Measurements from ENCODE around the gene BRAT1. TPM values are rescaled to one million over a fixed set of nuclear protein-coding genes. Genes with fewer than 3 reads are reported as not detected.

The BRAT1 gene
- total RNA-seq, 1 donor = 46.6 TPM

DNA sequence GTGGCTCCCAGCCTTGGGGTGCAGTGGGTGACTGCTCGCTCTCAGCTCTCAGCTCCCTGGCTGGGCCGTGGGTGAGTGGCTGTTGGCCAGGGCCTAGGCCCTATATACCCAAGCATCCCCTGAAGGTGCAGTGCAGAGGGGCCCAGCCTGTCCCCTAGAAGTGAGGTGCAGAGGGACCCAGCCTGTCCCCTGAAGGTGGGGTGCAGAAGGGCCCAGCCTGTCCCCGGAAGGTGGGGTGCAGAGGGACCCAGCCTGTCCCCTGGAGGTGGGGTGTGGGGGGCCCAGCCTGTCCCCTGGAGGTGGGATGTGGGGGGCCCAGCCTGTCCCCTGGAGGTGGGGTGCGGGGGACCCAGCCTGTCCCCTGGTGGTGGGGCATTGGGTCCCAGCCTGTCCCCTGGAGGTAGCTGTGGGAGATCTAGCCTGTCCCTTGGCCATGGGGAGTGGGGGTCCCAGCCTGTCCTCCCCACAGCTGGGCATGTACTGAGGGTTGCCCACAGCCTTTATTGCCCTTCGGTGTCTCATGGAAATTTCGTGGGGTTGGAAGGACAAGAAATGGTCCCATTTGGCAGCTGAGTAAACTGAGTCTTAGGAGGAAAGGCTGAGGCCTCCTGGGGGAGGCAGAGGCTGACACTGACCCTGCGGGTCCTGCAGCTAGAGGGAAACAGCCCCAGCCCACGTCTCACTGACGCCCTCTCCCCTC lies 53.2 kb downstream of the BRAT1 start:
- DNase-seq (ENCODE audit: low read depth in 2 of 3, low spot score in 2 of 3) = no peak

DNA sequence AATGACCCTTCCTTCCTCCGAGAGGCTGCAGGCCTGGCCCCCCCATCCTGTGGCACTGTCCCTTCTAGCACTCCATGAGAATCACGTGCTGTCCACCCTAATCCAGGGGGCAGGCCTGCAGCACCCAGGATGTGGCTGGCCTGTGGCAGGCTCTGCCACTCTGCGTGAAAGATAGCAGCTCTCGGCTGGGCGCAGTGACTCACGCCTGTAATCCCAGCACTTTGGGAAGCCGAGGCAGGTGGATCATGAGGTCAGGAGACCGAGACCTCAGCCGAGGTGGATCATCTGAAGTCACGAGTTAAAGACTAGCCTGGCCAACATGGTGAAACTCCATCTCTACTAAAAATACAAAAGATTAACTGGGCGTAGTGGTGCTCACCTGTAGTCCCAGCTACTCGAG lies 54.6 kb downstream of the BRAT1 start:
- no peak for DNase-seq (ENCODE audit: low read depth in 2 of 3, low spot score in 2 of 3)

DNA sequence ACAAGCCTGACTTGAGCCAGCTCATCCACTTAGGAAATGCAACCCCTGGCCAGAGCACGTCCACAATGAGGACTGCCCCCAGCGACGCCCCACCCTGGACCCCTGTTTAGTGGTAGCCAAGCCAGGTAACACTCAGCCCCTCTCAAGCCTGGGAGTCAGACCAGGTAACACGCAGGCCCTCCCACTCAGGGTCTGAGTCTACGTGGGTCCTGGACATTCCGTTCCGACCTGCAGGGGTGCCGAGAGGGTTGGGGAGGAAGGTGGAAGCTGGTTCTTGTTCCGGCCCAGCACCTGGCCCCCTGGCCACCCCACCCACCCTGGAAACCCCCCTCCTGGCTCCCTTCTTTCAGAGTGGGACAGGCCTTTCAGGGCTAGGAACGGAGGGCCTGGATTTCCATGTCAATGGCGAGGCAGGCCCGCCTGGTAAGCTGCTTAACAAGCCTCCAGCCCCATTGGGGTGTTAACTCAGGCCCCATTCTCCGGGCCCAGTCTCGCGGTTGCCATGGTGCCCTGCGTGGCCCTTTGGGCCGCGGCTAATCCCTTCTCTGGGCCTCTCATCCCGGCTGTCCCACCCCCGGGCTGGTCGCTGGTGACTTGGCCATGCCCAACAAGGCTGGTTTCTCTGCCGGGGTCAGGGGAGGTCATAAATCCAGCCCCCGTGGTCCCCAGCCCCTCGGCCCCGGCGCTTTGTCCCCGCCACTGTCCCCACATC lies 55.4 kb downstream of the BRAT1 start:
- no peak for DNase-seq (ENCODE audit: low read depth in 2 of 3, low spot score in 2 of 3)

DNA sequence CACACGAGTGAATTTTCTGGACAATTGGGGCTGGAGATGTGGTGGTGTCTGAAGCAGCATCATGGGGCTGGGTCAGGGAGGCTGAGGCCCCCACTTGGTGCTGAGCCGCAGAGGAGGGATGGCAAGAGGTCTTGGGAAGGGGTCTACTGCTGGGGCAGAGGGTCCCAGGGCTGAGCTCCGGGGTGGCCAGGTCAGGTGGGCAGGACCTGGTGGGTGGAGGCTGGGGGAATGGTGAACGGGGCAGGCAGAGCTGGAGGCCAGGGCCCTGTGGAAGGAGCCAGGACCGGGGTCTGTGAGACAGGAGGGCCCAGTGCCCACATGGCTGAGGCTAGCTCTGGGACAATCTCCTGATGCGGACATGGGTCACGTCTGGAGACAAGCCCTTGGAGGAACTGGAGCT lies 56.1 kb downstream of the BRAT1 start:
- no peak for DNase-seq (ENCODE audit: low read depth in 2 of 3, low spot score in 2 of 3)

DNA sequence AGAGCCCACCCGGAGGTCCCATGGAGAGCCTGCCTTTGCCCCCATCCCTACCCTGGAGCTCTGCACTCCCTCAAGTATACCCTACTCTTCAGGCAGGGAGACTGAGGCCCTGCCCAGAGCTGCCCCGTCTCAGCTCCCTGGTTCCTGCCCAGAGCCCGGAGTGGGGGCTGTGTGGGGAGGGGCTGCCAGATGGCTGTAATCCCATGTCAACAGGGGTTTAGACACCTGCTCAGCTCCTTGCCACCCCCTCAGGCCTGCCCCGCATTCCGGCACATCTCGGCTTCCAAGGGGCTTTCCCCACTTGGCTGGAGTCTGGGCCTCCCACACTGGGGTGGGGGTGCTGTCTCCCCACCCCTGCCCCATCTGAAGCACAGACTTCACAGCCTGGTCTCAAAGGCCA lies 56.6 kb downstream of the BRAT1 start:
- DNase-seq (ENCODE audit: low read depth in 2 of 3, low spot score in 2 of 3) = no peak

DNA sequence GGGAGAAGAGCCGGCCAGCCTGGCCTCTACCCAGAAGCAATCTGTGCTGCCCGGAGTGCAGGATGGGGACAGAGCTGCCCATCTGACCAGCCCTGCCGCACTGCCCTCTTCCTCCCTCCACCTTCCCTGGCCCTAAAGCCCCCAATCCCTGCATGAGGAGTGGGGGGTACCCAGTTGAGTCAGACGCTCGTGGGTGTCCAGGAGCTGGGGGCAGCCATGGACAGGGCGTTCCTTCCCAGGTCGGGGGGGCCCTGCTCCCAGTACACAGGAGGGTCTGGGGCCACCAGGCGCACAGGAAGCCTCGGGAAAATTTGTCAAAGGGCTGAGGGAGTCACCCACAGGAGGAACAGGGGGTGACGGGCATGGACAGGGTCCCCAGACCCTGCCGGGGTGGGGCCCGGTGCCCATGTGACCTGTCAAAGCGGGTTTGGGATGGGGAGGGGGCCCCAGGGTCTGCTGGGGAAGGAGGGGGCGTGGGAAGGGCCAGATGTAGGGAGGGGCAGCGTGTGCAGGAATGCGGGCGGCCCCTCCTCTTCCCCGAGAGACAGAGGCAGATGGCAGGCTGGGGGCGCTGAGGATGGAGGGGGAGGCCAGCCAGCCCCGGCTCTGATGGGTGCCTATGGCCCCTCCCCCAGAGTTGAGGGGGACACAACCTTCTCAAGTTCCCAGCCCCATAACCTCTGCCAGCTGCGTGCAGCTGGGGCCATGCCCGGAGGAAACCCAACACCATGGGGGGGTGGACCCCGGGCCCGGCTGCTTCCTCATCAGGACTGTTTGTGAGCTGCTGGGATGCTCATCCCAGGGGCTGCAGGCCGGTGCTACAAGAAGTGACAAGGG lies 57.6 kb downstream of the BRAT1 start:
- peak in 2 of 3 donors; percentile 51 to 69 for DNase-seq (ENCODE audit: low read depth in 2 of 3, low spot score in 2 of 3)

DNA sequence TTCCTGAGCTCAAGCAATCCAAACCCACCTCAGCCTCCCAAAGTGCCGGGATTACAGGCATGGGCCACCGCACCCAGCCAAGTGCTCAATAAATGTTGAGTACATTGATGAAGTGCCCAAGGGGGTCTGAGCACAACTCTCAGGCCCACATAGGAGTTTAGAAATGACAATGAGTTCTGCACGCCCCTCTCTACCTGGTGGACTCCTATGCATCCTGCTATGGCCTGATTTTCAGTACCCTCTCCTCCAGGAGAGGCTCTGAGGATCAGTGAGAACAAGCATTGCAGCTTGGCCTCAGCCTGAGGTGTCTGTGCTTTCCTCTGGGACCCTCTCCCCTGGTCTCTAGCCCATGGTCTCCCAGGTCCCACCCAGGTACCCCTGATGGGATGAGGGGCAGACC lies 58.3 kb downstream of the BRAT1 start:
- DNase-seq (ENCODE audit: low read depth in 2 of 3, low spot score in 2 of 3) = no peak

DNA sequence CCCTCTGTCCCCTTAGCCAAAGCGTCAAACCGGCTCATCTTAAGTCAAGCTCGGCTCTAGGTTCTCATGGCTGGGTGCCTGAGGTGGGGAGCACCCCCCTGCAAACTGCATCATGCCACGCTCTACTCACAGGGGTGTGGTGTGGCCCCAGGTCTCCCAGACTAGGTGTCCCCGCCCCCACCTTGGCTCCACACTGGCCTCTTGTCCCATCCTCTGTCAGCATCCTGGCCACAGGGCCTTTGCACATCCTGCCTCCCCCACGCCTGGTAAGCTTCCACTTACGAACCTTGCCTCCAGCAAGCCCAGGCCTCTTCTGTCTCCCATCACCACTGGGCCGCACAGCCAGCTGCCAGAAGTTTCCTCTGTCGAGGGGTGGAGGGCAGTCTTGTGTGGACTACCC lies 58.9 kb downstream of the BRAT1 start:
- no peak for DNase-seq (ENCODE audit: low read depth in 2 of 3, low spot score in 2 of 3)

DNA sequence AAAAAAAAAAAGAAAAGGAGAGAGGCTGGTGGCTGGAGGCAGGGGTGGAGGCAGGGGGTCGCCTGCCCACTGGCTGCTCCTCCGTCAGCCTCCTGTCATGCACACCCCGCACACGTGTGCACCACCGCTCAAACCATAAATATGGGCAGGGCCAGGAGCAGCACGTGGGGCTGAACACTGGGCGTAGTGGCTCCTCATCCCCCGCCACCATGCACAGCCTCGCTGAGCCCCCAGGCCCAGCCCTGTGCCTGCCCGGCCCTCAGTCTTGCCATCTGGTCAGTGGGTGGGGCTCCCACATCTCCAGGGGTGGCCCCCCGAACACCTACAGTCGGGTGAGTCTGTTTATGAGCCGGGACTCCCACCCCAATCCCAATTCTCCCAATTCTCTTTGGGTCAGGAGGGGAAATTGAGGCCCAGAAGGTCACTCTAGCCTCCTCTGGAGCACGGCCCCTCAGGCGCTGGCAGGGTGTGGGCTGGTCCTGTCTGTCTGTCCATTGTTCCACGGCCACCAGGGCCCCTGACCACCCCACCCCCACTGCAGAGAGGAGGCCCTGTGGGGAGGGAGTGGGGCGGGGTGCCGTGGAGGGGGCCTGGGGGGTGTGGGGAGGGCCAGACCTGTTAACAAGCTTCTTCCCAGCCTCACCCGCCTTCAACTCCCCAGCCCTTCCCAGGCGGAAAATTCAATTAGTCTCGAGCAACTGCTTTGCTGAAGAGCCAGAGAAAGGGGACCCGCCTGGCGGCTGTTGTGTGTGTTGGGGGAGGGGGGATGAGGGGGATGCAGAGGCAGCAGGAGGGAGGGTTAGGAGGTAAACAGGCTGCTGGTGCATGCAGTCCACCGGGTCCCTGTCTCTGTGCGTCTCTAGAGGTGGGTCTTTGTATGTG lies 59.7 kb downstream of the BRAT1 start:
- no peak for DNase-seq (ENCODE audit: low read depth in 2 of 3, low spot score in 2 of 3)

DNA sequence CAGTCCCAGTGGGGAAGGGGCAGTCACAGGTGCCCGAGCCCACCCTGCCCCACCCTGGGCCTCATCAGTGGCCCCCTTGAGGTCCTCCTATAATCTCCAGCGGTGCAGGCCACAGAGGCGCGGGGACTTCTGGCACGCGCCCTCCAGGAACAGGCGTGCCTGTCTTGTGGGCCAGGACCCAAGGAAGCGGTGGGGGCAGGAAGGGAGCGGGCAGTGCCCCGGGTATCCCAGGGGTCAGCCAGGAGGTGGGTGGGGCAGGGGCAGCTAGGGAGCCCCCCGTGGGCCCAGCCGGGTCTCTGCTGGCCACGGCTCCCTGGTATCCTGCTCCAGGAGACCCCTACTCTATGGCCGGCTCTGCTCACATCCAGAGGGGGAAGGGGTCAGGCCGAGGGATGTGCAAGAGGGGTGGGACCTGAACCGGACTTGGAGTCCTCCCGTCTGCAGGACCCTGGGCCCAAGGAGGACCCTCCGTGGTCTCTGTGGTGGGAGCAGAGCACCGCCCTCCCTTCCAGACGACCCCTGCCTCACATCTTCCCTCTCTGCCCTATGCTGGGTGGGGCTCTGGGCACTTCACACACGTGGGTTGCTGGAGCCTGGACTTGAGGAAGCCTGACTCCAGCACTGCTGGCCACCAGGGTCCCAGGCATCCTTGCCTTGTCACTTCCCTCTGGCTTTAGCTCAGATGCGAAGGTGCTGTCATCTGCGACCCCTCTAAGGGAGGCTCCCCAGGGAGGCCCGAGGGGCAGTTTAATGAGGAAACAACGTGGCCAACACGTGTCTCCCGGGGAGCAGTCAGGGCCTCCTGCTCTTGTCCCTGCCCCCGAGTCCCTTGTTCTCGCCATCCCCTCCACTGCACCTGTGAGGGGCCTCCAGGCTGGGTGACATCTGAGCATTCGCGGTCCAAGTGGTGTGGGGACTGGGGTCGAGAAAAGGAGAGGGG lies 60.9 kb downstream of the BRAT1 start:
- no peak for DNase-seq (ENCODE audit: low read depth in 2 of 3, low spot score in 2 of 3)

DNA sequence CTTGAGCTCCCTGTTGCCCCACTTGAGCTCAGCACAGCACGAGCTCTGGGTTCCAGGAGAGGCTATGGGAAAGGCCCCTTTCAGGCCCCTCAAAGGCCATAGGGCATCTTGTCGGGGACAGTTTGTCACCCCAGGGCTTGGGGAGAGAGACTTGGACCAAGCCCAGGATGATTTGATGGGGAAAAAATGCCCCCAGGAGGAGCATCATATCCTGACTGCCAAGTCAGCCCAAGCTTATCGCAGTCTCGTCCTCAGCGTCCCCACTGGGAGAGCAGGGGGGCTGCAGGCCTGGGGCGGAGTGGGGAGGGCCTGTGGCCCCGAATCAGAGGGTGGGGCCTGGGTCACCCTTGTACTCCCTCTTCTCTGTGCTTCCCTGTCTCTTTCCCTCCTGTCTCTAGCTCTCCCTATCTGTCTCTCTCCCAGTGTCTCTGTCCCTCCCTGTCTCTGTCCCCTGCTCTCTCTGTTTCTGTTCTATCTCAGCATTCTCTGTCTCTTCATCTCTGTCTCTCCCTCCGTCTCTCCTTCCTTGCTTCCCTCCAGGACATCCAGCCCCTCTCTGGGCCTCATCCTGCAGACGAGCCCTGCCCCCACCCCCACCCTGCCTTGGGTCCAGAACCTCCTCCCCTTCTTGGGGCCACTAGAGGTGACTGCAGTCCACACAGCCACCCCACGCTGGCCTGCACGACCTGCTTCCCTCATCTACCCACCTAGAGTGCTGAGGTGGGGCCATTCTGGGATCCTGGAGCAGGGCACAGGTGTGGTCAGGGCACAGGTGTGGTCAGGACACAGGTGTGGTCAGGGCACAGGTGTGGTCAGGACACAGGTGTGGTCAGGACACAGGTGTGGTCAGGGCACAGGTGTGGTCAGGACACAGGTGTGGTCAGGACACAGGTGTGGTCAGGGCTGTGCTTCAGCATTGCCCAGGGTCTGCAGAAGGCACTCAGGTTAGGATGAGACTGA lies 61.8 kb downstream of the BRAT1 start:
- DNase-seq (ENCODE audit: low read depth in 2 of 3, low spot score in 2 of 3) = no peak

DNA sequence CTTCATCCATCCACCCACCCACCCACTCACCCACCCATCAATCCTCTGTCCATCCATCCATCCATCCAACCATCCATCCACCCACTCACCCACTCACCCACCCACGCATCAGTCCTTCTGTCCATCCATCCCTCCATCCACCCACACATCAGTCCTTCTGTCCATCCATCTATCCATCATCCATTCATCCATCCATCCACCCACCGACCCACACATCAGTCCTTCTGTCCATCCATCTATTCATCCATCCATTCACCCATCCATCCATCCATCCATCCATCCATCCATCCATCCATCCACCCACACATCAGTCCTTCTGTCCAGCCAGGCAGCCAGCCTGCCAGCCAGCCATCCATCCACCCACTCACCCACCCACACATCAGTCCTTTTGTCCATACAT lies 63.3 kb downstream of the BRAT1 start:
- no peak for DNase-seq (ENCODE audit: low read depth in 2 of 3, low spot score in 2 of 3)

DNA sequence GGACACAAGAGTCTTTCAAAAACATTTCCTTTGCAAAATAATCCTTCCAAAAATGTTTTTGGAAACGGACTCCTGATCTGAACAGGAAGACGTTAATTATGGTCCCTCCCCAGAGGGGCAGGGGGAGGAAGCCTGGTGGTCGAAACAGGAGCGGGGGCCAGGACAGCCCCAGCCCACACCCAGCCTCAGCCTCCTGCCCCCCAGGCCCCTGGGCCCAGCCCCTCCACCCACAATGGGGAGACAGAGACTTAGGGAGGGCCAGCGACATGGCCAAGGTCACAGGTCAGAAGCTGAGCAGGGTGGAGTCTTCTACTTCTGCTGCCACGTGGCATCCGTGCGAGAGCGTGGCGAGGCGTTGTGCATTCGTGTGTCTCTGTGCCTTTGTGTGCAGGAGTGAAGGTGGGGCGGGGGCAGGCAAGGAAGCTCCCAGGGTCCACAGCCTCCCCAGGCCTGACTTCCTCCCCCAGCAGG lies 65.1 kb downstream of the BRAT1 start:
- DNase-seq (ENCODE audit: low read depth in 2 of 3, low spot score in 2 of 3) = no peak

DNA sequence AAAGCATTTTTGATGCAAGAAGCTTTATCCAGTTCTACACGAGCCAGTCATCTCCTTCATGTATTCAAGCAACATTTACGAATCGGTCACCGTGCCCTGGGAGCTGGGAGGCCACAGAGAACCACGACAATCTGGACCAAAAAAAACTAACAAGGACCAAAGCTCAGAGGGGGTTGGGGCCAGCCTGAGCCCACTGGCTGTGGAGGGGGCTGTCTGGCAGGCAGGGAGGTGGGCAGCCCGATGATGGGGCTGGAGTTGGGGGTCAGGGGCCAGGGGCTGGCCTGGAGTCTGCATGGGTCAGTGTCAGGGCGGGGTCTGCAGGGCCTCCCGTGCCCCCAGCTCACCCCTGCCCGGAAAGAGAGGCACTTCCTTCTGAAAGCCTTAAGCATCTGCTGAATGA lies 66.6 kb downstream of the BRAT1 start:
- DNase-seq (ENCODE audit: low read depth in 2 of 3, low spot score in 2 of 3) = no peak

DNA sequence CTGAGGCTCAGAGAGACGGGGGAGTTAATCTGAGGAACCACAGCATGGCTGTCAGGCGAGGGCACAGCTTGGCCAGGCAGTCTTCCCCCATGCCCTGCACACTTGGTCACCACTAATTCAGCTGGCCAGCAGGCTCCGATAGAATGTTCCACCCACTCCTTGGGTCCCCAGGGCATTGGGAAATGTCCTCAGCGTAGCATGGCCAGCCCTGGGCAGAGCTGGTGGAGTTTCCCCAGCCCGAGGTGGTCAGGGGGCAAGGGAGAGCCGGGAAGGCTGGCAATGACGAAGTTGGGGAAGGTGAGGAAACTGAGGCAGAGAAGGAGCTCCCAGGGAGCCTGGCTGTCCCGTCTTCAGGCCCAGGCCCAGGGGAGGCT lies 67.1 kb downstream of the BRAT1 start:
- no peak for DNase-seq (ENCODE audit: low read depth in 2 of 3, low spot score in 2 of 3)

Measured in hematopoietic multipotent progenitor cell (in vitro differentiated cells).